ENCODE measurements around the gene FBXW9.
A peak's percentile ranks its signal among the peaks of the same experiment; 100 is the strongest.

FBXW9 gene

DNA sequence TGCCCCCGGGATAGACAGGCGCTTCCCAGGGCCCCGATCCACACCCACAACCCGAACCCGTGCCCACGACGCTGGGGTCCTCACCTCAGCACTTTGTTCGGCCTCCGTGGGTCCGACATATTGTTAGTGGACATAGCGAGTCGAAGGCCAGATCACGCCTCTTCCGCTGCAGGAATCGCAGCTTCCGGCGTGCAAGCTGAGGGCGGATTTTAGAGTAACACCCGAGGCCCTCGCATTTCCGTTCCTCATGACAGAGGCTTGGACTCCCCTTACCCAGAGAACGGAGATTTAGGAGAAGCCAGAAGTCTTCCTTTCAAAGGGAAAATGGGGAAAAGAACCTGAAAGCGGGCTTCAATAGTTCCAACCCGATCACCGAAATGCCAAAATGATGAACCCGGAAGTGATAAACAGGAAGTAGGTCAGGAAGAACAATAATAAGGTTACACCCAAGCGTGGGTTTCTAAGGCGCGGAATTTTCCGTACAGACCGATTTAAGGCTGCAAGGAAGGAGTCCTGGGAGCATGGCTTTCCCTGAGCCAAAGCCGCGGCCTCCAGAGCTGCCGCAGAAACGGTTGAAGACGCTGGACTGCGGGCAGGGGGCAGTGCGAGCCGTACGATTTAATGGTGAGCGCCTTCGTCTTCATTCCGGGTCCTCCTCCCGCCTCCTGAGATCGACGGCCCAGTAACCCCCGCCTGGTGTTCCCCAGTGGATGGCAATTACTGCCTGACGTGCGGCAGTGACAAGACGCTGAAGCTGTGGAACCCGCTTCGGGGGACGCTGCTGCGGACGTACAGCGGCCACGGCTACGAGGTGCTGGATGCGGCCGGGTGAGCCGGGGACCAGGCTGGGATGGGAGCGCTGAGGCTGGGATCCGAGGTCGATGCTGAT is 26.9 kb downstream of the FBXW9 start:
- Histone ChIP-seq H3K9me3 (no peaks in the 10 kb centered on the region), H3K4me3 (ENCODE audit: low read depth, low read length) (peak overlapping the region; percentile 81), H3K36me3 (peaks cover 34% of the 10 kb centered on the region), H3K27me3 (no peaks in the 10 kb centered on the region), H3K4me1 (no peaks in the 10 kb centered on the region)
- DNase-seq: peak; percentile 78
- TF ChIP-seq, protein P1, sequence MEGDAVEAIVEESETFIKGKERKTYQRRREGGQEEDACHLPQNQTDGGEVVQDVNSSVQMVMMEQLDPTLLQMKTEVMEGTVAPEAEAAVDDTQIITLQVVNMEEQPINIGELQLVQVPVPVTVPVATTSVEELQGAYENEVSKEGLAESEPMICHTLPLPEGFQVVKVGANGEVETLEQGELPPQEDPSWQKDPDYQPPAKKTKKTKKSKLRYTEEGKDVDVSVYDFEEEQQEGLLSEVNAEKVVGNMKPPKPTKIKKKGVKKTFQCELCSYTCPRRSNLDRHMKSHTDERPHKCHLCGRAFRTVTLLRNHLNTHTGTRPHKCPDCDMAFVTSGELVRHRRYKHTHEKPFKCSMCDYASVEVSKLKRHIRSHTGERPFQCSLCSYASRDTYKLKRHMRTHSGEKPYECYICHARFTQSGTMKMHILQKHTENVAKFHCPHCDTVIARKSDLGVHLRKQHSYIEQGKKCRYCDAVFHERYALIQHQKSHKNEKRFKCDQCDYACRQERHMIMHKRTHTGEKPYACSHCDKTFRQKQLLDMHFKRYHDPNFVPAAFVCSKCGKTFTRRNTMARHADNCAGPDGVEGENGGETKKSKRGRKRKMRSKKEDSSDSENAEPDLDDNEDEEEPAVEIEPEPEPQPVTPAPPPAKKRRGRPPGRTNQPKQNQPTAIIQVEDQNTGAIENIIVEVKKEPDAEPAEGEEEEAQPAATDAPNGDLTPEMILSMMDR (IDR thresholded peaks at IDR 0.05; ENCODE audit: low read depth, low read length): no peak

DNA sequence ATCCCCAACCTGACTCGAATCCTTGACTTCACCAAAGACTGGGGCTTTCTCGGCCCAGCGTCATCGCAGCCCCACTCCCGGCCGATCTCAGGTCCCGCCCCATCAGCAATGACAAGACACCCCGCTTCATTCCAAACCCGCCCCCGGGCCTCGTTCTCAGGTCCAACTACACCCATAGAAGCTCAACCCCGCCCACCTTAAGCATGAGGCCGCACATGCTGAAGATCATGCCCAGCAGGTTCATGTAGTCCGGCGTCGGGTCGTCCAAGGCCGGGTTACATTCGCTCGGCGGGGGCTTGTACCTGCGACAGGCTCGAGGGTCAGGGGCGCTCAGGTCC is 27.5 kb downstream of the FBXW9 start:
- no peak for DNase-seq
- no peaks in the 10 kb centered on the region for H3K4me1 ChIP-seq
- peaks cover 28% of the 10 kb centered on the region for H3K36me3 ChIP-seq
- H3K27me3 ChIP-seq: no peaks in the 10 kb centered on the region
- no peaks in the 10 kb centered on the region for H3K9me3 ChIP-seq
- H3K4me3 ChIP-seq (ENCODE audit: low read depth, low read length): peak overlapping the region; percentile 81
- TF ChIP-seq, protein P1 (IDR thresholded peaks at IDR 0.05; ENCODE audit: low read depth, low read length): no peak

GRCh38 chr19:12668346-12668745 is 28.1 kb downstream of the FBXW9 start:
- no peaks in the 10 kb centered on the region for H3K9me3 ChIP-seq

DNA sequence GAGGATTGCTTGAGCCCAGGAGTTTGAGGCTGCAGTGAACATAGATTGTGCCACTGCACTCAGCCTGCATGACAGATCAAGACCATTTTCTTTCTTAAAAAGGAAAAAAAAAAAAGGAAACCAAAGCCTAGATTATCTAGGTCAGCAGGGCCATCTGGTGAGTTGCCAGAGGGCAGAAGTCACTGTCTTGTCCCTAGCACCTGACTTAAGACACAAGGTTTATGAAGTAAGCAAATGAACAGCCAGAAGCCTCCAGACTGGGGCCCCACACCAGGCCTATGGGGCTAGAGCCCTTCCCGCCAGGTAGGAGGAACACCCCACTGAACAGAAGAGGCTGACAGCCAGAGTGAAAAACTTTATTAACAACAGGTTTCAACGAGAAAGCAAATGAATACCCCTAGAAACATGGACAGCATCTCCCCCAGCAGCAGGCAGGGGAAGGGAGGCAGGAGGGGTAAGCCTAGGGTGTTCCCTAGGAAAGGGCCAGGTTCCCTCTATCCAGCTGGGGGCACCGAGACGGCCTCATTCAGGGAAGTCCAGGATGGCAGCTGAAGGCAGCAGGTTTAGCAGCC is 28.6 kb downstream of the FBXW9 start:
- no peak for DNase-seq
- Histone ChIP-seq H3K9me3 (no peaks in the 10 kb centered on the region), H3K4me3 (ENCODE audit: low read depth, low read length) (peak overlapping the region; percentile 81), H3K27me3 (no peaks in the 10 kb centered on the region), H3K4me1 (no peaks in the 10 kb centered on the region), H3K36me3 (peaks cover 22% of the 10 kb centered on the region)
- TF ChIP-seq, protein P1 (IDR thresholded peaks at IDR 0.05; ENCODE audit: low read depth, low read length): no peak

More at GRCh38 chr19:12668346-12668745, 28.1 kb downstream of the FBXW9 start:
- Histone ChIP-seq H3K27me3 (no peaks in the 10 kb centered on the region), H3K4me1 (no peaks in the 10 kb centered on the region), H3K4me3 (ENCODE audit: low read depth, low read length) (peak overlapping the region; percentile 81), H3K36me3 (peaks cover 24% of the 10 kb centered on the region)
- DNase-seq: no peak
- TF ChIP-seq, protein P1 (IDR thresholded peaks at IDR 0.05; ENCODE audit: low read depth, low read length): no peak

GRCh38 chr19:12666265-12667048 is 30.0 kb downstream of the FBXW9 start, which contains the start of the genes MAN2B1 and WDR83:
Gene MAN2B1 (minus strand): TSS chr19:12666742. CDS start chr19:12666701, 41 bp downstream.
Gene WDR83 (plus strand): TSS chr19:12666807. CDS start chr19:12669791, 2,984 bp downstream.
- peak; percentile 88 for DNase-seq
- Histone ChIP-seq H3K4me1 (no peaks in the 10 kb centered on the region), H3K9me3 (no peaks in the 10 kb centered on the region), H3K36me3 (peaks cover 12% of the 10 kb centered on the region; the same call in 1 of the 2 replicates), H3K4me3 (ENCODE audit: low read depth, low read length) (peak within 1 kb of the TSS; percentile 89), H3K27me3 (no peaks in the 10 kb centered on the region)
- TF ChIP-seq, protein P1 (IDR thresholded peaks at IDR 0.05; ENCODE audit: low read depth, low read length): no peak
